Right lobe of liver (tissue), 4 donors: ENCODE data around the gene HK1.

Source experiments
- CTCF ChIP-seq, 4 donors: fragments of 200-600 bp in 3 of 4; fragments of 450-650 bp in 1 of 4; IDR thresholded peaks; one replicate each; pipeline versions ENCODE4 v1.5.1 to v1.8.0; 2016 to 2022; ENCODE audit warnings: antibody characterized with exemption in 4 of 4, mild to moderate bottlenecking in 2 of 4
- POLR2A ChIP-seq: fragments of 450-650 bp; IDR thresholded peaks from one replicate; pipeline ENCODE4 v1.6.1; 2017; ENCODE audit warnings: antibody characterized with exemption, mild to moderate bottlenecking
- donor health status: DM: no; HTN: no; CAD: no.
- donor health status: DM: no; HTN: no; CAD: no.
- donor health status: DM: no; HTN: yes; CAD: no.

- TF ChIP-seq CTCF (IDR thresholded peaks at IDR 0.05) (no peak), POLR2A (no peak)
Measured at GRCh38 chr10:69321865-69322264, 43.6 kb downstream of the HK1 start.
